Upper lobe of left lung (tissue), 4 donors: ENCODE results near the gene HLA-DQA2.

Source experiments
- CTCF ChIP-seq, 6 experiments: fragments of 450-650 bp in 4 of 6; fragments of 200-600 bp in 2 of 6; sonication (generic) in 2 of 6; IDR thresholded peaks; one replicate each; pipeline ENCODE4 v1.5.1; 2016 to 2019; ENCODE audit warnings: antibody characterized with exemption in 6 of 6
- POLR2A ChIP-seq, 4 donors: fragments of 450-650 bp; IDR thresholded peaks; one replicate each; pipeline ENCODE4 v1.5.1; 2016 to 2017; ENCODE audit warnings: antibody characterized with exemption in 4 of 4, mild to moderate bottlenecking in 2 of 4
- POLR2AphosphoS5 ChIP-seq, 2 donors: sonication (generic); formaldehyde crosslinking; IDR thresholded peaks; one replicate each; pipeline ENCODE4 v1.5.1; 2017; ENCODE audit warnings: antibody characterized with exemption in 2 of 2

GRCh38 chr6:32718879-32719278 is 22.3 kb upstream of the HLA-DQA2 start:
- TF ChIP-seq POLR2AphosphoS5 (IDR thresholded peaks at IDR 0.05): no peak
- no peak for TF ChIP-seq CTCF (IDR thresholded peaks at IDR 0.05)
- no peak for TF ChIP-seq POLR2A (IDR thresholded peaks at IDR 0.05)
